ENCODE data around the gene CPEB4. TPM values are rescaled to one million over a fixed set of nuclear protein-coding genes. Genes with fewer than 3 reads are reported as not detected.

Gene CPEB4
- total and polyA plus RNA-seq, 2 experiments from 2014 or later = 6.2 to 11.6 TPM

DNA sequence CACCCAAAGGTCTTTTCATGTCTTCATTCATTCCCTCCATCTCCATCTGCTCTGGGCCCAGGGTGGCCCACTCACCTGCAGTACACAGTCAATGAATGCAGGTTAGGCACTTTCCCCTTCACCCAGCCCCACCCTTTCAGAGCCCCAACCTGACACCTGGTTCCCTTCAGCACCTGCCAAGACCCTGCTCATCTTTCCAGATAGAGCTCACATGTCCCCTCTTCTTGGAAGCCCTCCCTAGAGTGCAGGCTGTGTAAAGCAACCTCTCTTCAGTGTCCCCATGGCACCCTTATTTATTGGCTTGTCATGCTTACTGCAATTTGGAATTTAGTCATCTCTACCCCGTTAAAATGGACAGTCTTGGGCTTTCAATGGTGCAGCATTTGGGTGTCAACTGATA, 13.0 kb upstream of the CPEB4 start:
- Histone ChIP-seq H3K9me3 (ENCODE audit: low read depth) (no peaks in the 10 kb centered on the region), H3K9me2 (ENCODE audit: insufficient read depth) (no peaks in the 10 kb centered on the region), H2AFZ (no peak overlapping the region), H3K27me3 (replicated peaks; ENCODE audit: insufficient read depth) (no peaks in the 10 kb centered on the region), H3K79me2 (ENCODE audit: insufficient read depth) (no peaks in the 10 kb centered on the region), H3K4me1 (ENCODE audit: insufficient read depth) (peaks cover 6% of the 10 kb centered on the region), H3K4me3 (no peak overlapping the region), H3K27ac (no peak overlapping the region), H3K9ac (no peak overlapping the region), H3F3A (ENCODE audit: insufficient read depth) (peaks cover 7% of the 10 kb centered on the region), H3K36me3 (ENCODE audit: low read depth) (no peaks in the 10 kb centered on the region), H4K20me1 (ENCODE audit: insufficient read depth) (no peaks in the 10 kb centered on the region), H3K4me2 (ENCODE audit: unreplicated experiment) (no peak overlapping the region)
- TF ChIP-seq EZH2phosphoT487 (IDR thresholded peaks at IDR 0.05; ENCODE audit: insufficient read depth, low read depth) (no peak), EZH2 (IDR thresholded peaks at IDR 0.05; ENCODE audit: insufficient read depth, poor library complexity, severe bottlenecking) (no peak)
- no peak for DNase-seq
- in situ Hi-C loops (cut with MboI) = no loop called here
- 50 to 81% methylated on average over 1 of the region's 1 CpG for WGBS, 2 experiments (ENCODE audit: low coverage in 1 of 2, low lambda C conversion rate in 2 of 2, missing lambda C conversion rate in 2 of 2)

DNA sequence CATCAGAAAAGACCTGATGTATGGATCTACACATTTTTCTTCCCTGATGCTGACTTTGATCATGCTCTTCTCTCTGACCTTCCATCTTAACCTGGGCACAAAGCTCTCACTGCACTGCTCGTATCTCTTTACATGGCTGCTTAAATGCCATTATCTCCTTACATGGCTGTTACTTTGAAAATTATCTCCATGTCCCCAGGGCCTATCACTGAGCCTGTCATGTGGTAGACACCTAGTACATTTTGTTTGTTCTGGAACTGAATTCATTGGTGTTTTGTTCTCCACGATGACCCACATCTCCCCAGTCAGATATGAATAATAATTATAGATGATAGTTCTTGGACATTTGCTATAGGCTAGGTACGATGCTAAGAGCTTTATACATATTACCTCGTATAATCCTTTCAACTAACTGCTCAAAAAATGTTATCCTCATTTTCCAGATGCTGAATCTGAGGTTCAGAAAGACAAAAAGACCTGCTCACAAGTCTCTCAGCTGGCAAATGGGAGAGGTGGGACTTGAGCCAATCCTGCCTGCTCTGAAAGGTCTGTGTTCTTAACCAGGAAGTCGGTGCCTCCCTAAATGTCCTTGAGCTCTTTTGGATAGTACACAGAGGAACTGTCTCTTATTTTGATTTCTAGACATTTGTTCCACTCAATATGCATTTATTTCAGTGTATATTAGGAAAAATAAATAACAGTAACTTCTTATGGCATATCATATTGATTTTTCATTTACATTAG, 9.8 kb upstream of the CPEB4 start:
- TF ChIP-seq EZH2phosphoT487 (IDR thresholded peaks at IDR 0.05; ENCODE audit: insufficient read depth, low read depth) (no peak), EZH2 (IDR thresholded peaks at IDR 0.05; ENCODE audit: insufficient read depth, poor library complexity, severe bottlenecking) (no peak)
- no peaks in the 10 kb centered on the region for H3K36me3 ChIP-seq (ENCODE audit: low read depth)
- no peak overlapping the region for H3K4me3 ChIP-seq
- in situ Hi-C loops (cut with MboI) = no loop called here
- no peak overlapping the region; the same call in 1 of the 2 replicates for H2AFZ ChIP-seq
- no peak for DNase-seq
- no peak overlapping the region for H3K4me2 ChIP-seq (ENCODE audit: unreplicated experiment)
- peaks cover 20% of the 10 kb centered on the region for H3K4me1 ChIP-seq (ENCODE audit: insufficient read depth)
- H3K27me3 ChIP-seq (replicated peaks; ENCODE audit: insufficient read depth) = no peaks in the 10 kb centered on the region
- H3K9me2 ChIP-seq (ENCODE audit: insufficient read depth) = no peaks in the 10 kb centered on the region
- peaks cover 4% of the 10 kb centered on the region for H3K9me3 ChIP-seq (ENCODE audit: low read depth)
- H3K9ac ChIP-seq = no peak overlapping the region
- no peak overlapping the region for H3K27ac ChIP-seq
- 65 to 78% methylated on average over 5 of the region's 5 CpGs for WGBS, 2 experiments (ENCODE audit: low coverage in 1 of 2, low lambda C conversion rate in 2 of 2, missing lambda C conversion rate in 2 of 2)
- no peaks in the 10 kb centered on the region for H4K20me1 ChIP-seq (ENCODE audit: insufficient read depth)
- H3F3A ChIP-seq (ENCODE audit: insufficient read depth) = peaks cover 37% of the 10 kb centered on the region
- H3K79me2 ChIP-seq (ENCODE audit: insufficient read depth) = no peaks in the 10 kb centered on the region

DNA sequence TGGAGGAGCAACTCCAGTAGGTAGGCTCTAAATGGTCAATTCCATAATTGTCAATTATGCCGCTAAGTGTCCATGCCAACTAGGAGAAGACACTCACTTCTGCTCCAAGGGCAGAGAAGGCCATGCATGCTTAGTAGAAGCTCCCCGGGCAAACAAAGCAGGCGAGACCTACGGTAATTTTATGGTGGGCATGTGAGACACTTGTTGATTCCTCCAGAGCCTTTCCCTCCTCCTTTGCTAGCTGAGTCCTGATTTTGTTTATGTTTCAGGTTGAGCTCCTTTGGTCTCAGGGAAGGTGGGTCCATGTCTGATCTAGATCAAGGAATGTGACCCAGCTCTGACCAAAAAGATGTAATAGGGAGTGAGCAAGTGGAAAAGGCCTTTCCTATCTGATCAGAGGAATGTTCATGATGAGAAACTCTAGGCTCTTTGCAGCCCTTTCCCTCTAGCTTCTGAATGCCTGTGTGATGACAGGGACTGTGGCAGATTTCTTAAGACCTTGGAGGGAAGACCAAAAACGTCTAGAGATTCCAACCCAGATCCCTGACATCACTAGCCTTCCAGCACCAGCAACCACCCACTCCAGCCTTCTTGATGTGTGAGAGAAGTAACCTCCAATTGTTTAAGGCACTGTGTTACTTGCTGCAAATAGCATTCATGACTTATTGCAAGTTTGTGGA, 7.7 kb upstream of the CPEB4 start:
- H2AFZ ChIP-seq = no peak overlapping the region
- TF ChIP-seq EZH2phosphoT487 (IDR thresholded peaks at IDR 0.05; ENCODE audit: insufficient read depth, low read depth) (no peak), EZH2 (IDR thresholded peaks at IDR 0.05; ENCODE audit: insufficient read depth, poor library complexity, severe bottlenecking) (no peak)
- no peaks in the 10 kb centered on the region for H3K9me2 ChIP-seq (ENCODE audit: insufficient read depth)
- H3K27ac ChIP-seq = peak overlapping the region; percentile 60
- H3K4me2 ChIP-seq (ENCODE audit: unreplicated experiment) = peak overlapping the region; percentile 9
- H4K20me1 ChIP-seq (ENCODE audit: insufficient read depth) = no peaks in the 10 kb centered on the region
- DNase-seq = peak; percentile 94
- peaks cover 38% of the 10 kb centered on the region for H3F3A ChIP-seq (ENCODE audit: insufficient read depth)
- H3K36me3 ChIP-seq (ENCODE audit: low read depth) = no peaks in the 10 kb centered on the region
- in situ Hi-C loops (cut with MboI) = no loop called here
- peaks cover 20% of the 10 kb centered on the region for H3K4me1 ChIP-seq (ENCODE audit: insufficient read depth)
- H3K4me3 ChIP-seq = no peak overlapping the region
- H3K9ac ChIP-seq = no peak overlapping the region
- 77 to 80% methylated on average over 5 of the region's 5 CpGs for WGBS, 2 experiments (ENCODE audit: low coverage in 1 of 2, low lambda C conversion rate in 2 of 2, missing lambda C conversion rate in 2 of 2)
- no peaks in the 10 kb centered on the region for H3K27me3 ChIP-seq (replicated peaks; ENCODE audit: insufficient read depth)
- no peaks in the 10 kb centered on the region for H3K79me2 ChIP-seq (ENCODE audit: insufficient read depth)
- peaks cover 4% of the 10 kb centered on the region for H3K9me3 ChIP-seq (ENCODE audit: low read depth)

DNA sequence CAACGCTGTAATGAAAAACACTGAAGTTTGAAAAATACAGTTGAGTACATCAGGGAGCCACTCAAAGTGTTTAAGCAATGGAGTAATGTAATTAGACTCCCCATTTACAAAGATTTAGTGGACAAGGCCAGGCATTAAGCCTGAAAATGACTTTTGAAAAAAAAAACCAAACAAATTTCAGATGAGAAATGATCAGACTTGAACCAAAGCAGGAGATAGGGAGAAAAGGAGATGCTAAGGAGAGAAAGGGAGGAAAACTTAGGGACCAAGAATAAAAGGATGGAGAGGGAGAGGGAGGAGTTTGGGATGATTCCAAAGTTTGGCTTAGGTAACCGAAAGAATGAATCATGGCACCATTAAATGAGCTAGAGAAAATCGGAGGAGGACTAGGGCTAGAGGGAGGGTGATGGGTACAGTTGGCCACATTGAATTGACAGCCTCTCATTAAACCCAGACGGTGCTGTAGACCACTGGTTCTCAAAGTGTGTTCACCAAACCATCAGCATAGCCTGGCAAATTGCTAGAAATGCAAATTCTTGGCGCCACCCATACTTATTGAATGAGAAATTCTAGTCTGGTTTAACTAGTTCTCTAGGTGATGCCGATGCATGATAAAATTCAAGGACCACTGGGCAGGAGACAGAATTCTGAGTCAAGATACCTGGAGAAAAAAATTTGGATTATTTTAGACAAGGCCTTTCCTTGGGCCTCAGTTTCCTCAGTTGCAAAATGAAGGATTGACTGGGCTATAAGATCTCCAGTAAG, 6.2 kb upstream of the CPEB4 start:
- WGBS, 2 experiments (ENCODE audit: low coverage in 1 of 2, low lambda C conversion rate in 2 of 2, missing lambda C conversion rate in 2 of 2) = 61 to 63% methylated on average over 6 of the region's 6 CpGs
- TF ChIP-seq EZH2phosphoT487 (IDR thresholded peaks at IDR 0.05; ENCODE audit: insufficient read depth, low read depth) (no peak), EZH2 (IDR thresholded peaks at IDR 0.05; ENCODE audit: insufficient read depth, poor library complexity, severe bottlenecking) (no peak)

More for the DNA sequence above, 6.2 kb upstream of the CPEB4 start:
- no peaks in the 10 kb centered on the region for H3K79me2 ChIP-seq (ENCODE audit: insufficient read depth)
- H3K36me3 ChIP-seq (ENCODE audit: low read depth) = no peaks in the 10 kb centered on the region
- no peaks in the 10 kb centered on the region for H3K9me2 ChIP-seq (ENCODE audit: insufficient read depth)
- no peak overlapping the region for H3K9ac ChIP-seq
- no peak overlapping the region for H3K4me2 ChIP-seq (ENCODE audit: unreplicated experiment)
- no peaks in the 10 kb centered on the region for H3K27me3 ChIP-seq (replicated peaks; ENCODE audit: insufficient read depth)
- no peak overlapping the region for H2AFZ ChIP-seq
- peaks cover 20% of the 10 kb centered on the region for H3K4me1 ChIP-seq (ENCODE audit: insufficient read depth)
- H3K9me3 ChIP-seq (ENCODE audit: low read depth) = peaks cover 4% of the 10 kb centered on the region
- no peaks in the 10 kb centered on the region for H4K20me1 ChIP-seq (ENCODE audit: insufficient read depth)
- DNase-seq = peak; percentile 42
- peaks cover 38% of the 10 kb centered on the region for H3F3A ChIP-seq (ENCODE audit: insufficient read depth)
- in situ Hi-C loops (cut with MboI) = no loop called here
- H3K4me3 ChIP-seq = no peak overlapping the region
- H3K27ac ChIP-seq = peak overlapping the region; percentile 55

Data from GM23248 (cell line).